ENCODE data around the gene IGSF23.

Gene IGSF23

GRCh38 chr19:44602081-44602480 lies 11.3 kb upstream of the IGSF23 start:
- DNase-seq (ENCODE audit: low spot score) = no peak
- ChIA-PET POLR2A (ENCODE audit: low non-redundant PET) (no interaction called here), CTCF (no interaction called here)
- TF ChIP-seq, protein P1, sequence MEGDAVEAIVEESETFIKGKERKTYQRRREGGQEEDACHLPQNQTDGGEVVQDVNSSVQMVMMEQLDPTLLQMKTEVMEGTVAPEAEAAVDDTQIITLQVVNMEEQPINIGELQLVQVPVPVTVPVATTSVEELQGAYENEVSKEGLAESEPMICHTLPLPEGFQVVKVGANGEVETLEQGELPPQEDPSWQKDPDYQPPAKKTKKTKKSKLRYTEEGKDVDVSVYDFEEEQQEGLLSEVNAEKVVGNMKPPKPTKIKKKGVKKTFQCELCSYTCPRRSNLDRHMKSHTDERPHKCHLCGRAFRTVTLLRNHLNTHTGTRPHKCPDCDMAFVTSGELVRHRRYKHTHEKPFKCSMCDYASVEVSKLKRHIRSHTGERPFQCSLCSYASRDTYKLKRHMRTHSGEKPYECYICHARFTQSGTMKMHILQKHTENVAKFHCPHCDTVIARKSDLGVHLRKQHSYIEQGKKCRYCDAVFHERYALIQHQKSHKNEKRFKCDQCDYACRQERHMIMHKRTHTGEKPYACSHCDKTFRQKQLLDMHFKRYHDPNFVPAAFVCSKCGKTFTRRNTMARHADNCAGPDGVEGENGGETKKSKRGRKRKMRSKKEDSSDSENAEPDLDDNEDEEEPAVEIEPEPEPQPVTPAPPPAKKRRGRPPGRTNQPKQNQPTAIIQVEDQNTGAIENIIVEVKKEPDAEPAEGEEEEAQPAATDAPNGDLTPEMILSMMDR (conservative IDR thresholded peaks at IDR 0.05; ENCODE audit: low read depth) = no peak
- H3K27ac ChIP-seq = no peak overlapping the region

GRCh38 chr19:44603201-44603945 lies 10.0 kb upstream of the IGSF23 start:
- CTCF ChIA-PET = interaction anchor here (0.7 kb wide), 1 partner anchor 1925 kb away, joined by 4 read pairs; no protein-coding TSS in a partner anchor

GRCh38 chr19:44604241-44604640 lies 9.1 kb upstream of the IGSF23 start:
- TF ChIP-seq, protein P1 (conservative IDR thresholded peaks at IDR 0.05; ENCODE audit: low read depth) = no peak
- DNase-seq (ENCODE audit: low spot score) = no peak
- POLR2A ChIA-PET (ENCODE audit: low non-redundant PET) = no interaction called here
- no peak overlapping the region for H3K27ac ChIP-seq
- CTCF ChIA-PET = interaction anchor here (0.5 to 0.7 kb wide), 3 partner anchors 757 to 1926 kb away, joined by 3 to 4 read pairs (median 4); no protein-coding TSS in a partner anchor

More at GRCh38 chr19:44603201-44603945, 10.0 kb upstream of the IGSF23 start:
- POLR2A ChIA-PET (ENCODE audit: low non-redundant PET) = no interaction called here
- peak; percentile 21 for DNase-seq (ENCODE audit: low spot score)
- no peak overlapping the region for H3K27ac ChIP-seq
- TF ChIP-seq, protein P1 (conservative IDR thresholded peaks at IDR 0.05; ENCODE audit: low read depth) = no peak

GRCh38 chr19:44605547-44605946 lies 7.8 kb upstream of the IGSF23 start:
- ChIA-PET CTCF (no interaction called here), POLR2A (ENCODE audit: low non-redundant PET) (no interaction called here)
- TF ChIP-seq, protein P1 (conservative IDR thresholded peaks at IDR 0.05; ENCODE audit: low read depth) = no peak
- no peak overlapping the region for H3K27ac ChIP-seq
- no peak for DNase-seq (ENCODE audit: low spot score)

- ChIA-PET CTCF (no interaction called here), POLR2A (ENCODE audit: low non-redundant PET) (no interaction called here)
- H3K27ac ChIP-seq = no peak overlapping the region; the same call in 1 of the 2 replicates
- peak; percentile 23 for DNase-seq (ENCODE audit: low spot score)
- TF ChIP-seq, protein P1 (conservative IDR thresholded peaks at IDR 0.05; ENCODE audit: low read depth) = no peak
These were observed 6.3 kb upstream of the IGSF23 start for GRCh38 chr19:44607049-44607448.

DNA sequence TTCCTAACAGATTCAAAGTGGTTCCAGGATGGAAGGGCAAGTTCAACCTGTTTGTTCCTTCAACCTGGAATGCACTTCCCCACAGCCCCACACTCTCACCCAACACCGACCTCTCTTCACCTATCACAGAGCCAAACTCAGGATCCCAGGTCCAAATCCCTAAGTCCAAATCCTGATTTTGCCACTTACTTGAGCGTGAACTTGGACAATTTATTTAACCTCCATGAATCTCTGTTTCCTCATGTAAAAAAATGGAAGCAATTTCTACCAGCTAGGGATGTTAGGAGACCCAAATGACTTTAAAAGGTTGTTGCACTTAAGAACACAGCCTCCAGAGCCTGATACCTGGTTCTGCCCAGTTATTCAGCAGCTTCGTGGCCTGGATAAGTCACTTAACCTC lies 5.4 kb upstream of the IGSF23 start:
- CTCF ChIA-PET = no interaction called here
- no peak for DNase-seq (ENCODE audit: low spot score)
- TF ChIP-seq, protein P1 (conservative IDR thresholded peaks at IDR 0.05; ENCODE audit: low read depth) = no peak
- no peak overlapping the region for H3K27ac ChIP-seq
- POLR2A ChIA-PET (ENCODE audit: low non-redundant PET) = no interaction called here

All from RWPE1 (cell line).